IMR-90 (cell line): ENCODE results near the gene CERS6. TPM values are rescaled to one million over a fixed set of nuclear protein-coding genes. Genes with fewer than 3 reads are reported as not detected.
"Not testable (repeated sequence)": the region's sequence is repeated elsewhere in the genome, so short reads cannot be mapped to it uniquely, and the experiment has no call there.

ENCODE experiments used
- ATAC-seq: fragments of 200-7000 bp; cut with Tn5 transposase; 2 replicates; pipeline ENCODE4 v1.9.1; 2020; ENCODE audit warnings: low read depth, mild to moderate bottlenecking, moderate library complexity
- BruUV-seq: library from RNA; stranded (reverse); fragments of 400-500 nt; replicated peaks from 2 replicates; lab custom pipeline; 2021; lab: Mats Ljungman, UMichigan
- CTCF ChIA-PET: fragments of 300-600 bp; formaldehyde crosslinking; extraction: SDS; loops from one replicate; lab custom pipeline; 2021; ENCODE audit warnings: antibody characterized with exemption; lab: Yijun Ruan, JAX
- POLR2A ChIA-PET: fragments of 300-600 bp; sonication (Branson Sonifier 250); formaldehyde crosslinking; loops from one replicate; lab custom pipeline; 2022; ENCODE audit warnings: antibody characterized with exemption; ENCODE audit not compliant: unreplicated experiment; lab: Charles Lee
- DNase-seq: peaks from one replicate; pipeline ENCODE4 v3.0.0; 2013
- H2AFZ ChIP-seq: replicated peaks from 2 replicates; pipeline ENCODE3; 2013; ENCODE audit warnings: low read length, mild to moderate bottlenecking; ENCODE audit not compliant: poor library complexity
- H2AK5ac ChIP-seq: 2 replicates; pipeline ENCODE4 v1.6.1; 2013; ENCODE audit warnings: low read depth, low read length, inconsistent platforms
- H2AK9ac ChIP-seq: replicated peaks from 2 replicates; pipeline ENCODE3; 2013; ENCODE audit warnings: mild to moderate bottlenecking, low read depth, low read length, moderate library complexity; ENCODE audit not compliant: poor library complexity
- H2BK120ac ChIP-seq: 2 replicates; pipeline ENCODE4 v1.6.1; 2013; ENCODE audit warnings: low read depth, low read length, inconsistent platforms
- H2BK15ac ChIP-seq: 3 replicates; pipeline ENCODE4 v1.6.1; 2013; ENCODE audit warnings: low read depth, low read length, inconsistent platforms
- H2BK20ac ChIP-seq: 2 replicates; pipeline ENCODE4 v1.6.1; 2013; ENCODE audit warnings: low read depth, mild to moderate bottlenecking, inconsistent platforms, low read length, moderate library complexity
- H2BK5ac ChIP-seq: 2 replicates; pipeline ENCODE4 v1.6.1; 2013; ENCODE audit warnings: mild to moderate bottlenecking, low read depth, low read length, inconsistent platforms; ENCODE audit not compliant: poor library complexity, severe bottlenecking
- H3K14ac ChIP-seq: replicated peaks from 2 replicates; pipeline ENCODE4 v1.6.1; 2013; ENCODE audit warnings: low read depth, low read length, inconsistent platforms
- H3K18ac ChIP-seq: 2 replicates; pipeline ENCODE4 v1.6.1; 2013; ENCODE audit warnings: low read depth, low read length, control low read depth
- H3K23ac ChIP-seq: 2 replicates; pipeline ENCODE4 v1.6.1; 2013; ENCODE audit warnings: low read depth, low read length, inconsistent platforms
- H3K27ac ChIP-seq: 2 replicates; pipeline ENCODE4 v1.5.1; 2013; ENCODE audit warnings: mild to moderate bottlenecking, control low read depth, low read length; ENCODE audit not compliant: insufficient read depth
- H3K27me3 ChIP-seq: 2 replicates; pipeline ENCODE4 v1.6.1; 2013; ENCODE audit warnings: low read length; ENCODE audit not compliant: control insufficient read depth, insufficient read depth
- H3K36me3 ChIP-seq: 2 replicates; pipeline ENCODE4 v1.6.1; 2013; ENCODE audit warnings: low read length, mixed read lengths; ENCODE audit not compliant: control insufficient read depth, insufficient read depth
- H3K4ac ChIP-seq: 2 replicates; pipeline ENCODE4 v1.6.1; 2013; ENCODE audit warnings: low read depth, low read length, inconsistent platforms
- H3K4me1 ChIP-seq: 2 replicates; pipeline ENCODE4 v1.6.1; 2013; ENCODE audit warnings: low read length, mixed read lengths; ENCODE audit not compliant: control insufficient read depth, insufficient read depth
- H3K4me2 ChIP-seq: 2 replicates; pipeline ENCODE4 v1.6.1; 2013; ENCODE audit warnings: low read depth, mild to moderate bottlenecking, control low read depth, low read length, moderate library complexity
- H3K4me3 ChIP-seq: 2 replicates; pipeline ENCODE4 v1.5.1; 2013; ENCODE audit warnings: low read depth, mild to moderate bottlenecking, control low read depth, low read length, moderate library complexity; ENCODE audit not compliant: insufficient read depth
- H3K56ac ChIP-seq: 2 replicates; pipeline ENCODE4 v1.6.1; 2013; ENCODE audit warnings: low read length, inconsistent platforms; ENCODE audit not compliant: insufficient read depth; ENCODE audit errors: extremely low read depth
- H3K79me1 ChIP-seq, 2 experiments: 2 replicates each; pipeline ENCODE4 v1.6.1; 2013; ENCODE audit warnings: low read length in 2 of 2, inconsistent platforms in 1 of 2, low read depth in 1 of 2
- H3K9ac ChIP-seq: 2 replicates; pipeline ENCODE4 v1.6.1; 2013; ENCODE audit warnings: low read depth, low read length, control low read depth
- H3K9me1 ChIP-seq: 2 replicates; pipeline ENCODE4 v1.6.1; 2013; ENCODE audit warnings: low read length, inconsistent platforms; ENCODE audit not compliant: insufficient read depth
- H3K9me3 ChIP-seq: 2 replicates; pipeline ENCODE4 v1.6.1; 2013; ENCODE audit warnings: low read length; ENCODE audit not compliant: control insufficient read depth, insufficient read depth
- H4K20me1 ChIP-seq: 2 replicates; pipeline ENCODE4 v1.6.1; 2013; ENCODE audit warnings: low read length, inconsistent platforms; ENCODE audit not compliant: insufficient read depth
- H4K5ac ChIP-seq: 2 replicates; pipeline ENCODE4 v1.6.1; 2013; ENCODE audit warnings: mild to moderate bottlenecking, low read depth, low read length, control low read depth
- H4K8ac ChIP-seq, 2 experiments: 2 replicates each; pipeline ENCODE4 v1.6.1; 2013; ENCODE audit warnings: low read depth in 2 of 2, low read length in 2 of 2, control low read depth in 1 of 2, inconsistent platforms in 1 of 2
- H4K91ac ChIP-seq: 2 replicates; pipeline ENCODE4 v1.6.1; 2013; ENCODE audit warnings: low read depth, low read length, inconsistent platforms; ENCODE audit not compliant: insufficient read depth
- WGBS, 2 experiments: methylation state at CpG; one replicate each; pipeline versions ENCODE4 v1.1.5 to v1.1.7; 2013; ENCODE audit warnings: missing lambda C conversion rate in 2 of 2; ENCODE audit not compliant: insufficient read length in 1 of 2; ENCODE audit errors: extremely low coverage in 2 of 2; 5-methylcytosine and 5-hydroxymethylcytosine counted together
- dilution Hi-C: fragments of 300-500 bp; cut with HindIII; formaldehyde crosslinking; loops from one replicate; pipeline ENCODE4 v1.14.3; 2018; ENCODE audit warnings: low sequenced_read_pairs; ENCODE audit not compliant: unreplicated experiment
- in situ Hi-C: fragments of 300-500 bp; cut with MboI; formaldehyde crosslinking; loops from 3 replicates; pipeline ENCODE4 v1.14.3; 2019; ENCODE audit warnings: low sequenced_read_pairs, inconsistent platforms, mixed read lengths
- intact Hi-C: fragments of 100-400 bp; cut with micrococcal nuclease; formaldehyde crosslinking; loops from 2 replicates; pipeline ENCODE4 v1.10.0; 2022
- polyA plus RNA-seq, 3 experiments: library from polyadenylated mRNA; depleted of rRNA; stranded (reverse); fragments of >200 nt; gene quantifications; 2 replicates each; pipeline ENCODE4 v1.2.3, GENCODE V29; 2012; ENCODE audit warnings: low replicate concordance in 1 of 3
- total RNA-seq: library from RNA; depleted of rRNA; stranded (reverse); fragments of >200 nt; gene quantifications from 2 replicates; pipeline ENCODE4 v1.2.3, GENCODE V29; 2012

Gene CERS6
- total and polyA plus RNA-seq, 2 of the 4 experiments (the other 2 are of a cell fraction), result 2.1 to 5.7 TPM

- H3K4me3 ChIP-seq, H3K4ac ChIP-seq, H2AK5ac ChIP-seq, CTCF ChIA-PET, H3K23ac ChIP-seq, H2AFZ ChIP-seq, H2BK120ac ChIP-seq, H3K4me1 ChIP-seq, H2BK15ac ChIP-seq, H4K91ac ChIP-seq, H3K56ac ChIP-seq, H4K5ac ChIP-seq, H3K14ac ChIP-seq, ATAC-seq, H3K36me3 ChIP-seq, H2BK20ac ChIP-seq, H3K79me1 ChIP-seq, intact Hi-C loops, H3K18ac ChIP-seq, dilution Hi-C loops, DNase-seq, H4K8ac ChIP-seq, H2AK9ac ChIP-seq, H2BK5ac ChIP-seq, H3K27me3 ChIP-seq, BruUV-seq, H3K9me1 ChIP-seq, H3K9me3 ChIP-seq, in situ Hi-C loops, H3K27ac ChIP-seq, H3K4me2 ChIP-seq, H4K20me1 ChIP-seq, POLR2A ChIA-PET, H3K9ac ChIP-seq: not testable (repeated sequence)
- 100% methylated on average over 1 of the region's 3 CpGs; no CpG with 5 or more reads in 1 of the 2 experiments for WGBS, 2 experiments
Measured at GRCh38 chr2:168664715-168665114, 208.6 kb downstream of the CERS6 start.
